Jurkat, Clone E6-1 (cell line): Measurements from ENCODE around the gene CNNM3.
A peak's percentile ranks its signal among the peaks of the same experiment; 100 is the strongest.

ENCODE experiments used
- DNase-seq: peaks from one replicate; pipeline ENCODE4 v3.0.0-alpha.2; 2011; ENCODE audit warnings: low read depth, low spot score
- H3K4me3 ChIP-seq: 2 replicates; pipeline ENCODE4 v1.5.1; 2011; ENCODE audit warnings: mild to moderate bottlenecking, low read length, control low read depth, moderate library complexity

The CNNM3 gene

GRCh38 chr2:96813656-96814055 lies 2.4 kb upstream of the CNNM3 start:
- no peak overlapping the region for H3K4me3 ChIP-seq
- no peak for DNase-seq

DNA sequence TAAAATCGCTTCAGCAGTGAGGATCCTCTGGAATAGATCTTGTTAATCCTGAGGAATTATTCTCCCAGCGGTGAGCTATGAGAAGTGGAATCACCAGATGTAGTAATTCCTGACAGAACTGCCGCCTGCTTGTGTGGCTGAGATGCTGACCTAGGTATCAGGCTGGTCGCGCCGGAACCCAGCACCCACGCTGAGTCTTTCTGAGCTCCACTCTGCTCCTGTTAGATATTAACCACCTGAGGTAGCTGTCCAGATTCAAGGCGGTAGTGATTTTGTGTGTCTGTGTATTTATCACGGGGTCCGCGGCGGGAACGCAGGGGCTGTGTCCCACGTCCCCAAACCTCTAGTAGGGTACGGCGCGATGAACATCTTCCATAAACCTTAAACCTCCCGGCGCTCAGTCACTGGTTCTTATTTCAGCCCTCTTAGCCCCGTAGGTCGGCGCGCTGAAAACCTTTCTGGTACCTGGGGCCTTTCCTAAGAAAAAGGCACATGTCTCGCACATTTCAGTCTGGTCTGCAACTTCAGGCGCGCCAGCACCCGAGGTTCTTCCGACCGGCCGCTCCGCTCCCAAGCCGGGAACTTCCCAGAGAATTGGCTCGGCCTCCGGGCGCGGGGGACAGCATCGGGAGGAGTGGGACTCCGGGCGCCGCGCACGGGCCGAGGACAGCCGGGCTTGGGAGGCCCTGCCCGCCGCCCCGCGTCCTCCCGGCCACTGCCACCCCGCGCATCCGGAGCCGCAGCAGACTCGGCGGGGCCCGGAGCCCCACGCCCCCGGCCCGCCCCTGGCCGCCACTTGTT lies 542 bp upstream of the CNNM3 start:
- H3K4me3 ChIP-seq: peak overlapping the region; percentile 71
- no peak for DNase-seq

DNA sequence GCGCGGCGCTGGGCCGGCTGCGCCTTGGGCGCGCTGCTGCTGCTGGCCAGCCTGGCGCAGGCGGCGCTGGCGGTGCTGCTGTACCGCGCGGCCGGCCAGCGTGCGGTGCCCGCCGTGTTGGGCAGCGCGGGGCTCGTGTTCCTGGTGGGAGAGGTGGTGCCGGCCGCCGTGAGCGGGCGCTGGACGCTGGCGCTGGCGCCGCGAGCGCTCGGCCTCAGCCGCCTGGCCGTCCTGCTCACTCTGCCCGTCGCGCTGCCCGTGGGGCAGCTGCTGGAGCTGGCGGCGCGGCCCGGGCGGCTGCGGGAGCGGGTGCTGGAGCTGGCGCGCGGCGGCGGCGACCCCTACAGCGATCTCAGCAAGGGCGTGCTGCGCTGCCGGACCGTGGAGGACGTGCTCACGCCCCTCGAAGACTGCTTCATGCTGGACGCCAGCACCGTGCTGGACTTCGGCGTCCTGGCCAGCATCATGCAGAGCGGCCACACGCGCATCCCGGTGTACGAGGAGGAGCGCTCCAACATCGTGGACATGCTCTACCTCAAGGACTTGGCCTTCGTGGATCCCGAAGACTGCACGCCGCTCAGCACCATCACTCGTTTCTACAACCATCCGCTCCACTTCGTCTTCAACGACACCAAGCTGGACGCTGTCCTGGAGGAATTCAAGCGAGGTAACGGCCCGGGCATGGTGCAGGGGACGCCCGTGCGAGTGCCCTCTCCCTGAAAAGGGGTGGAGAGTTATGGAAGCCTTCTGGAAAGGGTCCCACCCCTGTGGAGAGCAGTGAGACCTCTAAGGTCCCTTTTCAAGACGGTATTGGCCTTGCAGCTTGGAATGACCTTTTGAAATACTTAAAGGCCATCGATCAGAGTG lies 1.0 kb downstream of the CNNM3 start:
- no peak for DNase-seq

GRCh38 chr2:96817882-96818281 lies 1.8 kb downstream of the CNNM3 start:
- H3K4me3 ChIP-seq: no peak overlapping the region

More for the DNA sequence above, 1.0 kb downstream of the CNNM3 start:
- H3K4me3 ChIP-seq: peak overlapping the region; percentile 55

DNA sequence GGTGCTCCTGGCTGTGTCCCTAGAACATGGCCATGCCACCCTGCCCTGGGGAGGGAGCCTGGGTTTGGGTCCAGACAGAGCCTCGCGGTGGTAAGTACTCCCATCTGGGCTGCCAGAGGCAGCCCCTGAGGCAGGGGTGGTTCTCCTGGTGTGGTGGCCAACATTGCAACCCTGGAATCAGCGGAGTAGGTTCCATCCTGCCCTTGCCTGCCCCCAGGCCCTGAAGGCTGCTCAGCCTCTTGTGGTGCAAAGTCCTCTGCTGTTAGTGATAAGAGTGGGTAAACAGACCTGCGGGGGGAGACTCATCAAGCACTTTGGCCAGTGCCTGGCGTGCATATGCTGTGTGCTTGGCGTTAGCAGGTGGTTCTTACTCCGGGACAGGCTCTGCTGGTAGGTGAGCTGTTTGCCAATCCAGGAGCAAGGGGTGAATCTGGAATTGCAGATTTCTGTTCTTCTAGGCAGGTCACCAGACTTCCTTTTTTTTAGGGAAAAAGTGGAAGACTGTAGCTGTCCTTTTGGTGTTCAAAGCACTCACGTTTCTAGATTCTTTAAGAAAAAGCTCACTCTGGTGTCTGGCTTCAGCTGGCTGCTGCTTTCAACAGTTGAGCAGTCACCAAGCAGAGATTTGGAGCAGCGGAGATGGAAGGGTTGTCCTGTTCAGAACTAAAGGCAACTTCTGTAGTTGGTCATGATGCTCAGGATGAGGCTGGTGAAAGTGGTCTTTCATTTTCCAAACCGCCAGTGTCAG lies 3.2 kb downstream of the CNNM3 start:
- no peak for DNase-seq
- H3K4me3 ChIP-seq: no peak overlapping the region

More at GRCh38 chr2:96817882-96818281, 1.8 kb downstream of the CNNM3 start:
- DNase-seq: no peak

DNA sequence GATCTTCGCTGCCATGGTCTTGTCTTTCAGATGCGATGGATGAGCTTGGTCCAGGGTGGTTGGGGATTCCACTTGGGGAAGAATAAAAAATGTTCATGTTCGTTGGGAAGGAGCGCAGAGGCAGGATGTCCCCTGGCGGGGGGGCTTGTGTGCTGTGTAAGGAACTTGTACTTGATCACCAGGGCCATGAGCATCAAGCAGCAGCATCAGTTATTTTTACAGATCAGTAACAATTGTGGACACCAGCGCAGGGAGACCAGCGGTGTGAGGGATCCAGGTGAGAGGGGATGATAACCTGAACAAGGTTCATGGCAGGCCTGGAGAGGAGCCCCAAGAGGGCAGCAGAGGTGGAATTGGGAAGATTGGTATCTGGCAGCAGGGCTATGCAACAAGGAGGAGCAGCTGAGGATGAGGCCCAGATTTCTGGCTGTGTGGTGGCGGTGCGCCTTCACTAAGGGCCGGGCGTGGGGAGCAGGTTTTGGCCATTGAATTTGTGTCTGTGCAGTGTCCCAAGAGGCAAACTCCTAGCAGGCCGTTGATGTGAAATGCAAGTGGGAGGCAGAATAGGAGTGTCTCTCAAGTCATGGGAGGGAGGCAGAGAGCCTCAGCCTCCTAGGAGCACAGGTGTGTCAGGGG lies 3.9 kb downstream of the CNNM3 start:
- no peak for DNase-seq
- no peak overlapping the region for H3K4me3 ChIP-seq

- H3K4me3 ChIP-seq: no peak overlapping the region
These were observed 5.1 kb downstream of the CNNM3 start for GRCh38 chr2:96821113-96821675.

DNA sequence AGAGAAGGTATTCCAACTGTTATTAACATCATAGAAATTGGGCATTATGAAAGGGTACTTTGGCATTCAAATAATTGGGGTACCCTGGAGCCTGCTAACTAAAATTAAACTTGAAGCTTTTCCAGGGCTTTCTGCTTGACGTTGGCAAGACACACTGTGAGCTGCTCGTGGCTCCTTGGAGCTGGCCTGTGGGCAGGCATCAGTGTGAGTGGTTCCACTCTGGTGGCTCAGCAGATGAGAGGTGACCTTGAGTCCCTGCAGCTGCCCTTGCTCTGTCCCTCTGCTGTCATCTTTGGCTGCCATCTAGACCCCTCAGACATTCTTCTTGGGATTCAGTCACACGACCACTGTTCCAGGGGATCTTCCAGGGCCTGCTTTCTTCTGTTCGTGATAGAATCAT lies 6.7 kb downstream of the CNNM3 start:
- DNase-seq: no peak
- H3K4me3 ChIP-seq: no peak overlapping the region

More at GRCh38 chr2:96821113-96821675, 5.1 kb downstream of the CNNM3 start:
- no peak for DNase-seq

DNA sequence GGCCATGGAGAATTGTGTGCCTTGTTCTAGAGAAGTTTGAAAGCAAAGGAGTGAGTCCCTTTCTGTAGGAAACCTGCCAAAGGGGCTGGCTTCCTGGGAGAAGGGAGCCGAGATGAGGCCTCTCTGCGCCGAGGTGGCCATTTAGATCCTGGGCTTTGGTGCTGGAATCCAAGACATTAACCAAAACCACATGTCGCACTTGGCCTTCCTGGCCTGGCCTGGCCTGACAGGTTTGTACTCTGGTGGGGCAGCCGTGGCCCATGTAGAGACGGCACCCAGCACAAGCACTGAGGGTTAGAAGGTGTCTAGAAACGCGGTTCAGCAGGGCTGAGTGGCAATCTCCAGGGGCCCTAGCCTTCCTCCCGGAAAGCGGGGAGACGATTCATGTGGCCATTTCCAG lies 7.1 kb downstream of the CNNM3 start:
- H3K4me3 ChIP-seq: no peak overlapping the region
- no peak for DNase-seq

- no peak overlapping the region for H3K4me3 ChIP-seq
- DNase-seq: no peak
These were observed 8.2 kb downstream of the CNNM3 start for GRCh38 chr2:96824079-96824870.

DNA sequence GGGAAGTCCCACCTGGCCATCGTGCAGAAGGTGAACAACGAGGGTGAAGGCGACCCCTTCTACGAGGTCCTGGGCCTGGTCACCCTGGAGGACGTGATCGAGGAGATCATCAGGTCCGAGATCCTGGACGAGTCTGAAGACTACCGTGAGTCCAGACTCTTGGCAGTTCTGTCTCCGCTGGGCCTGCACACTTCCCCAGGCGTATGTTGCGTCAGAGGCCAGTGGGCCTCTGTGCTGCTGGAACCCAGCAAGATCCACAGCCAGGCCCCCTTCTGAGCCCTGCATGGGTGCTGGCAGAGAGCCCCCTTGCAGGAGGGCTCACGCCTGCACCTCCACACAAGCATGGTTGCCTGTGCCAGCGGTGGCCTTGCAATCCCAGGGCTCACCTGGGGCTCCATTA lies 9.0 kb downstream of the CNNM3 start:
- DNase-seq: no peak
- no peak overlapping the region for H3K4me3 ChIP-seq

DNA sequence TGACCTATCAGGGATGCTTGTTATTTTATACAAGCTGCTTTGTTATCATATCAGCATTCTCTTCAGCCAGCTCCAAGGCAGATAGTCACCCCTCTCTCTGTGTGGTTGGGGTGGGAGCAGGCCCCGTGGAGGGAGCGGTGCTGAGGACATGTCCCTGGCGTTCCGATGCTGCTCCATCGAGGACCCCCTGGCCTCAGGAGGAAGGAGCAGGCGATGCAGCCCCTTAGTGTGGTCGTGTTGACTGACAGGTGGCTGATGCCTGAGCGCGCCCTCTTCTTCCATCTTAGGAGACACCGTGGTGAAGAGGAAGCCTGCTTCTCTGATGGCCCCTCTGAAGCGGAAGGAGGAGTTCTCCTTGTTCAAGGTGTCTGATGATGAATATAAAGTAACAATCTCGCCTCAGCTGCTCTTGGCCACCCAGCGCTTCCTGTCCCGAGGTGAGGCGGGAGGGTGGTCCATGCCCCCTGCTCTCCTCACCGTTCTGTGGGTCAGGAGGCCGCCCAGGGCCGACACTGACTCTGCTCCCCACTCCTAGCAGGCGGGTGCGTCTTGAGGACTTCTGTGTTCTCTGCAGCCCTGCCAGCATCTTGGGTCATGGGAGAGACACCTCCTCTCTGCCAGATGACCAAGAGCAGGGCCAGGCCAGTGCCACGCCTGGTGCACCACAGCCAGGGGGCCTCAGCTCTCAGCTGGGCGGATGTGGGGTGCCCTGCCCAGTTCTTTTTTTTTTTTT lies 10.6 kb downstream of the CNNM3 start:
- DNase-seq: no peak
- no peak overlapping the region for H3K4me3 ChIP-seq

GRCh38 chr2:96828436-96828835 lies 12.4 kb downstream of the CNNM3 start:
- no peak overlapping the region for H3K4me3 ChIP-seq
- DNase-seq: no peak

DNA sequence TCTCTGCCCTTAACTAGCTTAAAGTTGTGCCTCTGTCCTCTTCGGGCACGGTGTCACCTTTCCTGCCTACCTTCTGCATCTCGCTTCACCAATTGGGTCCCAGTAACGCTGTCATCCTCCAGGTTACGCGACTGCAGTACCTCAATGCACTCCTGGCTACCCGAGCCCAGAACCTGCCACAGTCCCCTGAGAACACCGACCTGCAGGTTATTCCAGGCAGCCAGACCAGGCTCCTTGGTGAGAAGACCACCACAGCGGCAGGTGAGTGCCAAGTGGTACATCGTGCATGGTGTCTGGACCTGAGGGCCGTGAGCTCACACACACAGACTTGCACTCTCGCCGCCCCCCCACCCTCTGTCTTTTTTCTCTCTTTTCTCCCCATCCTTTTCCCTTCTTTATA lies 12.8 kb downstream of the CNNM3 start:
- H3K4me3 ChIP-seq: no peak overlapping the region
- no peak for DNase-seq

DNA sequence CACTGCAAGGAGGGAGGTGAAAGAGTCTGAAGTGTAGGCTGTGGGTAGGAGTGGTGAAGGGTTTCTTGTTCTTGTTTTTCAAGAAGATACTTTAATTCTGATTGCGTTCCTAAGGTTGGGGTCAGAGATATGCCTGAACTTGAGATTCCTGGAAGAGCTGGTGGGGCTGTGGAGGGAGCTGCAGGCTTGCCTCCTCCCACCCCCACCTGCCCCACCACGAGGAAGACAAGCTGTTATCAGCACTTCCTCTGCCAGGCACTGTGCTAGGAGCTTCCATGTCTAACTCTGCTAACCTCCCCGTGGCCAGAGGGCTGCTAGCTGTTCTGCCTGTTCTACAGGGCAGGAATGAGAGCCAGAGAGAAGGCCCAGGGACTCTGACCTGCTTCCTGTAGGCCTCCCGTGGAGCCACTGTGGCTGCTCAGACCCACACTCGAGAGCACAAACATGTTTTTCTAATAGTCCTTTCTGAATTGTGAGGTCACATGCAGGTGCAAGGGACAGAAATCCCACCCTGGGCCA lies 14.0 kb downstream of the CNNM3 start:
- DNase-seq: no peak
- no peak overlapping the region for H3K4me3 ChIP-seq

DNA sequence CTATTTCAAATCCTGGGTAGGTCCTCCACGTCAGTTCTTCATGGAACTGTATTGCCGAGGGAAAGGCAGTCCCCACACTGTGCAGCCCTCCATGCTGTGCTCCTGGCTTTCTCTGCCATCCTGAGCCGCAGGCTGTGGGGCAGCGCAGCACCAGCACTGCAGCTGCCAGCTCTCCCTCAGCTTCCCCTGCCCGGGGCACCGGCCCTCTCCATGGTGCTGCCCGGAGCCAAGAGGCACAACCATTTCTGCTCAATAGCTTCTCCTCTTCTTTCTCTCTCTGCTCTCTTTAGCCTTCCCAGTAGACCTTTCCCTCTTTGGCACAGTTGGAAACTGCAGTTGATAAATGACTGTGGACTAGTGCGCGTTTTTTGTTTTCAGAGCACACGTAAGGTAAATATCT lies 15.6 kb downstream of the CNNM3 start:
- DNase-seq: no peak
- H3K4me3 ChIP-seq: no peak overlapping the region

- no peak overlapping the region for H3K4me3 ChIP-seq
- DNase-seq: no peak
These were observed 16.3 kb downstream of the CNNM3 start for GRCh38 chr2:96832408-96832753.
